A673 (cell line): ENCODE measurements around the gene TAS2R1.

ENCODE experiments used
- EZH2 ChIP-seq: fragments of 200-600 bp; sonication (generic); IDR thresholded peaks from 2 replicates; pipeline ENCODE4 v1.6.1; 2017; ENCODE audit warnings: borderline replicate concordance, low read depth, mild to moderate bottlenecking, mixed read lengths, antibody characterized with exemption, low read length; ENCODE audit not compliant: poor library complexity, severe bottlenecking
- TF ChIP-seq, protein P1 (sequence below): fragments of 300-800, 200-600 bp; sonication (generic); conservative IDR thresholded peaks from 2 replicates; pipeline ENCODE4 v1.5.1; 2017; ENCODE audit warnings: low read depth, mild to moderate bottlenecking, antibody characterized with exemption, low read length, moderate library complexity, mixed read lengths

DNA sequence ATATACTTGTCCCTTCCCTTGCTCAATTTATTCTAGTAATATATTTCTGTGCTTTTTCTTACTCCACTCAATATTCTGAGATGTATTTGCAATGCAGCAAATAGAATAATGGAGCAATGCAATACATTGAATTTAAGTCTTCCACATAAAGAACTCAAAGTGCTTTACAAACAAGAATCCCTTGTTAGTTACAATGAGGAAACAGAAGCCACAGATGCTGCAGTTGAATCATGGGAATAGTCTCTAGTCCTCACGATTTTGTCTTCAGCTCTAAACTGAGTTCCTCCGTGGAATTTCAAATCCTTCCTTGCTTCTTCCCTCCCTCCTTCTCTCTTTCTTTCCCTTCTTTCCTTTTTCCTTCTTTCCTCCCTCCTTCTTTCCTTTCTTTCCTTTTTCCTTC is 12.5 kb upstream of the TAS2R1 start:
- TF ChIP-seq, protein P1, sequence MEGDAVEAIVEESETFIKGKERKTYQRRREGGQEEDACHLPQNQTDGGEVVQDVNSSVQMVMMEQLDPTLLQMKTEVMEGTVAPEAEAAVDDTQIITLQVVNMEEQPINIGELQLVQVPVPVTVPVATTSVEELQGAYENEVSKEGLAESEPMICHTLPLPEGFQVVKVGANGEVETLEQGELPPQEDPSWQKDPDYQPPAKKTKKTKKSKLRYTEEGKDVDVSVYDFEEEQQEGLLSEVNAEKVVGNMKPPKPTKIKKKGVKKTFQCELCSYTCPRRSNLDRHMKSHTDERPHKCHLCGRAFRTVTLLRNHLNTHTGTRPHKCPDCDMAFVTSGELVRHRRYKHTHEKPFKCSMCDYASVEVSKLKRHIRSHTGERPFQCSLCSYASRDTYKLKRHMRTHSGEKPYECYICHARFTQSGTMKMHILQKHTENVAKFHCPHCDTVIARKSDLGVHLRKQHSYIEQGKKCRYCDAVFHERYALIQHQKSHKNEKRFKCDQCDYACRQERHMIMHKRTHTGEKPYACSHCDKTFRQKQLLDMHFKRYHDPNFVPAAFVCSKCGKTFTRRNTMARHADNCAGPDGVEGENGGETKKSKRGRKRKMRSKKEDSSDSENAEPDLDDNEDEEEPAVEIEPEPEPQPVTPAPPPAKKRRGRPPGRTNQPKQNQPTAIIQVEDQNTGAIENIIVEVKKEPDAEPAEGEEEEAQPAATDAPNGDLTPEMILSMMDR, result no peak
- TF ChIP-seq EZH2, result no peak
